HuH-7 (cell line): ENCODE data around the gene MARK4.
A peak's percentile ranks its signal among the peaks of the same experiment; 100 is the strongest.

Experiments
- DNase-seq: peaks from one replicate; pipeline ENCODE4 v3.0.0; 2011; ENCODE audit warnings: low spot score

MARK4 gene

GRCh38 chr19:45340232-45340898, 89.3 kb downstream of the MARK4 start, which contains the start of gene KLC3:
TSS of gene KLC3 (plus strand) at chr19:45340750. CDS start at chr19:45345542, 4,792 bp downstream.
- peak; percentile 83 for DNase-seq

GRCh38 chr19:45340899-45341453, 89.9 kb downstream of the MARK4 start:
- DNase-seq, result no peak

GRCh38 chr19:45342911-45343310, 91.8 kb downstream of the MARK4 start:
- no peak for DNase-seq

- DNase-seq, result no peak
Observed at GRCh38 chr19:45344621-45345505, 93.8 kb downstream of the MARK4 start.

- DNase-seq, result no peak
Observed at GRCh38 chr19:45345506-45345860, 94.4 kb downstream of the MARK4 start.

GRCh38 chr19:45346449-45346848, 95.4 kb downstream of the MARK4 start:
- DNase-seq, result no peak

GRCh38 chr19:45347570-45348366, 96.7 kb downstream of the MARK4 start:
- DNase-seq, result no peak

GRCh38 chr19:45348367-45349125, 97.5 kb downstream of the MARK4 start:
- no peak for DNase-seq

- DNase-seq, result no peak
Observed at GRCh38 chr19:45349126-45349415, 98.0 kb downstream of the MARK4 start.

GRCh38 chr19:45349430-45349941, 98.4 kb downstream of the MARK4 start:
- DNase-seq, result no peak

GRCh38 chr19:45350477-45351058, 99.5 kb downstream of the MARK4 start:
- DNase-seq, result no peak

GRCh38 chr19:45351401-45351952, 100.4 kb downstream of the MARK4 start:
- DNase-seq, result no peak

- no peak for DNase-seq
Observed at GRCh38 chr19:45352062-45352461, 101.0 kb downstream of the MARK4 start.

GRCh38 chr19:45352471-45352870, 101.4 kb downstream of the MARK4 start:
- no peak for DNase-seq

GRCh38 chr19:45352914-45353796, 102.1 kb downstream of the MARK4 start:
- no peak for DNase-seq

GRCh38 chr19:45354241-45354842, 103.3 kb downstream of the MARK4 start:
- no peak for DNase-seq
